SIG-M5 treated with dmso at 0.1 percent for 504 hours (cell line): ENCODE measurements around the gene IL17RD.

Experiments
- DNase-seq: peaks from one replicate; lab custom pipeline; 2025; ENCODE audit not compliant: unreplicated experiment; lab: John Stamatoyannopoulos, UW

Gene IL17RD

DNA sequence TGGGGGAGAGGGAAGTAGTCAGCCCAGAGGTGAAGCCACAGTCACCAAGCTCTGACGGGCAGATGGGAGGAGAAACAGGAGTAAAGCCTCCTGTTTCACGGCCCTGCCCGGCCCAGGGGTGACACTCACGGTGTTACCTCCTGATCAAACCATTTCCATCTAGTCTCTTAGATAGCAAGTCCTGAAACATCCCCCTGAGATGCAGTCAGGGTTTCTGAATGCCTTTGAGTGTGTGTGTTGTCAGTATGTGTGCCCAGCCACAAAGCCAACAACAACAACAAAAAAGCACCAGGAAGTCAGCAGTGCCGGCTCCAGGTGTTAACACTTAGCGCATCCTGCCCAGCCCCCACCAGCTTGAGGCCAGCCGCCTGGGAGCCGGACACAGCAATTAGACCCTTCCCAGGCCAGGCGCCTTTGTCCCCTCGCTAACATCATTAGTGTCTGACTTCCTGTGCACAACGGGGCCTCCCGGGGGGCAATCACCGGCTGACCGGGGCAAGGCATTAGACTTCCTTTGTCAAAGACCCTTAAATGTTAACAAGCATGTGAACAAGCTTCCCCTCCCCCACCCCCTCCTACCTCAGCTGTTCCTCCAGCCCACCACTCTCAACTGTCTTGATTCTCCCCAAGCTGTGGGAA lies 34.5 kb downstream of the IL17RD start:
- no peak for DNase-seq

- DNase-seq = no peak
Measured at GRCh38 chr3:57128826-57129667, 36.1 kb downstream of the IL17RD start.

- no peak for DNase-seq
Measured at GRCh38 chr3:57127891-57128518, 37.1 kb downstream of the IL17RD start.

DNA sequence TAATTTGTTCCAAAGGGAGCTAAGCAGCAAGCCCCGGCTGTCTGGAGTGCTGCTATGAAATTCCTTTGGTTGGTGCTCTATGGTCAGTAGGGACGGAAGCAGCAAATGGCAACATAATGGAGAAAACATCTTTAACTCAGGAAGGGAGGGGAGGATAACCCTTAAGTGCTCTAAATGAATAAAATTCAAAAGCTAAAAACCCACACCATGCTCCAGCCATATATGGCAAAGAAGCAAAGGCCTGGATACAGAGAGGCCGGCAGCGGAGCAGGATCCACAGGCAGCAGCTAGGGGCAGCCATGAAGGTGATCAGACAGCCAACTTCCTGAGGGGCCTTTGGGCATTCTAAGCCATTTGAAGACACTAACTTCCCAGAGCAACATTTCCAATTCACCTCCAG lies 38.9 kb downstream of the IL17RD start:
- no peak for DNase-seq

DNA sequence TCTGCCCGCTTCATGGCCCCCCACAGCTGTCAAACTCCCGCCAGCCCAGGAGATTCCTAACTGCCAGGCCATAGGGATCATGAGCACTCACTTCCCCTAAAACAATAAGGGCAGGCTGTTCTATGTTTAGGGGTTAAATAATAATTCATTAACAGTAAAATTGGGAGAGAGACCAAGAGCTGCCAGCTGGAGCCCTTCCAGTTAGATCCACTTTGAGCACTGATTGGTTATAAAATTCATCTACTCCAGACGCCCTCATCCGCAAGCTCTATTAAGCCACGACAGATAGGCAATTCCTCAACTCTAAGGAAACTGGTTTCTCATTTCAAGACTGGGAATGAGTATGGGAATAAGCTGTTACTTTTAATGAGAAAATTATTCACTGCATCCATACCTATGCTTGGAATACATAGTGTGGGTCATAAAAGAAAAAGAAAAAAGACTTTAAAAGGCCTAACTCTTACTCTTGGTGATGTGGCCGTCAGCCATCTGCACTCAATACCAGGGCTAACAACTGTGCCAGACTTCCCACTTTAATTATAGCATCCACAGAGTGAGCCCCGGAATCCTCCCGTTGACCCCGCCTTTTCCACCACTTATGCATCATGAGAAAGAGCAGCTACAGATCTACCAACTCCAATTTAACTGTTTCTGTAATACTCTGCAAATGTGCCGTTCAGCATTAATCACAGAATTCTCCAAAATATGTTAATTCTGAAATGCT lies 44.5 kb downstream of the IL17RD start:
- DNase-seq = no peak

DNA sequence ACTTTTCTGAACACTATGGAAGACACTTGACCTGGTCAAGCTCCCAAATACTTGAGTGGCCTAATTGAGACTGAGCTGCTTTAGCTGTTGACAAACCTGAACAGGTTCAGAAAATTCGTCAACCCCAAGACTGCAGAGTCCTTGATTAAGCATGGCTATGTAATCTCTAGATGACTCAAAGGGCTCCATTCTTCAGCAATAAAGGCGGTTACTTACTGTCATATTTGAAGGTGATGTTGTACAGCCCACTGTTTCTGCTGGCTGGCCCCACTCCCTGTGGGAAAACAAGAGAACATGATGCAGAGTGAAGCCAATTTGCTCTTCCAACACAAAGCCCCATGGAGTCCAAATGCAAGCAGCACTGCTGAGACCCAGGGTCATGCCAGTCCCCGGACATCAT lies 45.1 kb downstream of the IL17RD start:
- DNase-seq = no peak

- no peak for DNase-seq
Measured at GRCh38 chr3:57118254-57118653, 46.9 kb downstream of the IL17RD start.

GRCh38 chr3:57116501-57116900 lies 48.7 kb downstream of the IL17RD start:
- DNase-seq = no peak

GRCh38 chr3:57112206-57112605 lies 52.9 kb downstream of the IL17RD start:
- DNase-seq = peak; percentile 11

GRCh38 chr3:57110798-57111197 lies 54.4 kb downstream of the IL17RD start:
- no peak for DNase-seq

- no peak for DNase-seq
Measured at GRCh38 chr3:57110214-57110613, 54.9 kb downstream of the IL17RD start.

- DNase-seq = no peak
Measured at GRCh38 chr3:57109437-57110199, 55.5 kb downstream of the IL17RD start.

DNA sequence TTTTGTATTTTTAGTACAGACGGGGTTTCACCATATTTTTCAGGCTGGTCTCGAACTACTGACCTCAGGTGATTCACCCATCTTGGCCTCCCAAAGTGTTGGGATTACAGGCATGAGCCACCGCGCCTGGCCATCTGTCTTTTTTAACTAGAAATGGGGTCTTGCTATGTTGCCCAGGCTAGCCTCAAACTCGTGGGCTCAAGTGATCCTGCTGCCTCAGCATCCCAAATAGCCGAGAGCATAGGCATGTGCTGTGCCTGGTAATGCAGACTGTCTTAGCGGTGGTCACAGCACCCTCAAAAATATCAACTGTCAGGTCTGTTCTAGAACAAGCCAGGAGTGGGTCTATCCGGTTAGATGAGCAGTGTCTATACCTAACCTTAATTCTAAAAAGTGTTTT lies 56.5 kb downstream of the IL17RD start:
- DNase-seq = no peak

DNA sequence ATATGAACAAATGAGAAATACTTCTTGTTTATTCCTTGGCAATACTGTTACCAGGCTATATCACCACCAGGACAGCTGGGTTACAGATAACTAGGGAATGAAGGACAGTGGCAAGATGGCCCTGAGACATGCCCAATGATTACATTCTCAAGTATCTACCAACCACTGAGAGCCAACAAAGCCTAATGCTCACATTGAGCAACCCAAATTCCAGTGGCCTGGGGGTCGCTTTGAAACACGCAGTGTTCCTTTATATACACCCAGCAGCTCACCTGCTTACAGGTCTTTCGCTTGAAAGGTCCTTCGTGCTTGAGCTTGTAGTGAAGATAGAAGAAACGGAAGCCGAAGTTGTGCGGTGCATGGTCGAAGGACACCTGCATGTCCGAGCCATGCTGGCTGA lies 59.6 kb downstream of the IL17RD start:
- DNase-seq = no peak

- peak; percentile 77 for DNase-seq
Measured at GRCh38 chr3:57100046-57100695, 65.0 kb downstream of the IL17RD start.

DNA sequence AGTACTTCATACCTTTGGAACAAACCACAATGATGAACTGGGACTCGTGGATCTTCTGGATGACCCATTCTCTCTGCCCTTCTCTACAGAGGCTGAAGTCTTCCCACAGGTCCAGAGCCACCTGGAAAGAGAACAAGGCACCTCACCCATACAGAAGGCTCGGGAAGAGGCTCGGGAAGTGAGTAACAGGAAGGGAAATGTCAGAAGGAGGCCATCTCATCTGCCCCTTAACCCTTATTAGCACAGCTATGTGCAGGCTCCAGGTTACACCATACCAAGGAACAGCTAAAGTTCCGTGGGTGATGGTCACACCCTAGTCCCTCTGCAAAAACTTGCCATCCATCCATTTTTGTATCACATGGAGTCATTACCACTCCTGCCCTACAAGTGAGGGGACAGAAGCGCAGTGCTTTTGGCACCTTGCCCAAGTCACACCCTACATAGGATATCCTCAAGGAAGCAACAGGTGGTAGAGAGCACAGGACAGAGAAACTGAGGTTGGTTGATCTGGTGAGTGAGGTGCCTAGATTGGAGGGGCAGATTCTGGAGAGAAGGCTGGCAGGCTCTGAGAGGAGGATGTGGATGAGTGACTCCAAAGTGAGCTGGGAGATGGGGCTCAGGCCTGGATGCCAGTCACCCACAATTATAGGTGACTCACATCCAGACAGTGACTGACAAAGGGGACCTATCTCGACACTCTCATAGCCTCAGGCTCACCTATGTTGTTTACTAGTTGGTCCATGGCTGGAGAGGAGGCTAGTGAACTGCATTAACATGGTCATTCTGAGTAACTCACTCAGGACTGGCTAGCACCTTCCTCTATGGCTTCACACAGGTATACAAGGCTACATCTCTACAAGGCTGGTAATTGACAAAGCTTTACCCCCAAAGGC lies 66.5 kb downstream of the IL17RD start:
- no peak for DNase-seq

- DNase-seq = no peak
Measured at GRCh38 chr3:57097536-57097935, 67.6 kb downstream of the IL17RD start.

GRCh38 chr3:57095363-57095762 lies 69.8 kb downstream of the IL17RD start:
- DNase-seq = no peak

- no peak for DNase-seq
Measured at GRCh38 chr3:57094575-57094974, 70.6 kb downstream of the IL17RD start.
